Right lobe of liver (tissue), 4 donors: ENCODE data around the gene OTOGL.

Source experiments
- CTCF ChIP-seq, 4 donors: fragments of 200-600 bp in 3 of 4; fragments of 450-650 bp in 1 of 4; IDR thresholded peaks; one replicate each; pipeline versions ENCODE4 v1.5.1 to v1.8.0; 2016 to 2022; ENCODE audit warnings: antibody characterized with exemption in 4 of 4, mild to moderate bottlenecking in 2 of 4
- POLR2A ChIP-seq: fragments of 450-650 bp; IDR thresholded peaks from one replicate; pipeline ENCODE4 v1.6.1; 2017; ENCODE audit warnings: antibody characterized with exemption, mild to moderate bottlenecking
- donor health status: DM: no; HTN: no; CAD: no.
- donor health status: DM: no; HTN: no; CAD: no.
- donor health status: DM: no; HTN: yes; CAD: no.

- TF ChIP-seq CTCF (IDR thresholded peaks at IDR 0.05) (no peak), POLR2A (no peak)
These were observed 323.2 kb downstream of the OTOGL start for GRCh38 chr12:80422550-80422949.
